K562 (cell line): Measurements from ENCODE around the gene TAF5L. TPM values are rescaled to one million over a fixed set of nuclear protein-coding genes. Genes with fewer than 3 reads are reported as not detected.
"Not testable (repeated sequence)": the region's sequence is repeated elsewhere in the genome, so short reads cannot be mapped to it uniquely, and the experiment has no call there.

Experiments
- ATAC-seq: fragments of 200-7000 bp; cut with Tn5 transposase; 3 replicates; pipeline ENCODE4 v1.9.1; 2020; ENCODE audit warnings: moderate library complexity
- BruUV-seq: library from RNA; stranded (reverse); fragments of 400-500 nt; replicated peaks from 2 replicates; lab custom pipeline; 2021; lab: Mats Ljungman, UMichigan
- CTCF ChIA-PET: fragments of 300-600 bp; formaldehyde crosslinking; extraction: SDS; loops from one replicate; lab custom pipeline; 2021; ENCODE audit warnings: low intra/inter-chr PET ratio; lab: Yijun Ruan, JAX
- POLR2A ChIA-PET: fragments of 300-600, 350-650 bp; sonication (Branson Sonifier 250); formaldehyde crosslinking; extraction: SDS; loops from one replicate; lab custom pipeline; 2021; ENCODE audit warnings: antibody characterized with exemption, inconsistent platforms; lab: Yijun Ruan, JAX
- DNase-seq, 4 experiments: peaks; one replicate each; pipeline versions ENCODE4 v3.0.0 to v3.0.0-alpha.2; 2011 to 2018; ENCODE audit warnings: low spot score in 3 of 4, mixed read lengths in 3 of 4; ENCODE audit errors: extremely low read depth in 1 of 4
- FAIRE-seq: peaks from 2 replicates; lab custom pipeline; 2011; peaks lifted over from hg19 to GRCh38; lab: Jason Lieb, UNC
- H2AFZ ChIP-seq: 2 replicates; pipeline ENCODE4 v1.6.0; 2011; ENCODE audit warnings: low read depth, low read length, control low read depth, inconsistent platforms
- H3K27ac ChIP-seq: fragments of 200-600 bp; 3 replicates; pipeline ENCODE4 v1.8.0; 2011; ENCODE audit warnings: low read depth, mild to moderate bottlenecking, control low read depth, inconsistent platforms, low read length, moderate library complexity, mixed read lengths; ENCODE audit errors: extremely low read depth
- H3K27me3 ChIP-seq, 2 experiments: fragments of 300-600 bp in 1 of 2; 2 replicates in 1 of 2; 3 replicates in 1 of 2; pipeline versions ENCODE4 v1.6.0 to v1.8.0; 2011; ENCODE audit warnings: inconsistent platforms in 2 of 2, low read length in 2 of 2, mild to moderate bottlenecking in 1 of 2, mixed read lengths in 1 of 2, moderate library complexity in 1 of 2; ENCODE audit not compliant: control insufficient read depth in 2 of 2, insufficient read depth in 2 of 2
- H3K36me3 ChIP-seq: fragments of 300-600 bp; 3 replicates; pipeline ENCODE4 v1.8.0; 2011; ENCODE audit warnings: mild to moderate bottlenecking, low read length, inconsistent platforms; ENCODE audit not compliant: control insufficient read depth, insufficient read depth
- H3K4me1 ChIP-seq, 2 experiments: fragments of 200-600 bp in 1 of 2; replicated peaks in 1 of 2; 2 replicates in 1 of 2; 3 replicates in 1 of 2; pipeline versions ENCODE4 v1.5.1 to v1.8.0; 2011; ENCODE audit warnings: inconsistent platforms in 2 of 2, low read length in 2 of 2, mild to moderate bottlenecking in 1 of 2, mixed read lengths in 1 of 2, moderate library complexity in 1 of 2; ENCODE audit not compliant: control insufficient read depth in 2 of 2, insufficient read depth in 2 of 2
- H3K4me2 ChIP-seq: 2 replicates; pipeline ENCODE4 v1.6.1; 2011; ENCODE audit warnings: low read length, control low read depth, inconsistent platforms, mixed read lengths; ENCODE audit not compliant: insufficient read depth
- H3K4me3 ChIP-seq: fragments of 200-600 bp; sonication (generic), shearing (Covaris generic); 2 replicates; pipeline ENCODE4 v1.5.1; 2016; ENCODE audit warnings: control low read depth, inconsistent platforms
- H3K79me2 ChIP-seq: fragments of 200-600 bp; 3 replicates; pipeline ENCODE4 v1.8.0; 2011; ENCODE audit warnings: low read length, inconsistent platforms; ENCODE audit not compliant: control insufficient read depth, insufficient read depth
- H3K9ac ChIP-seq, 2 experiments: 2 replicates each; pipeline versions ENCODE4 v1.6.0 to v1.6.1; 2011; ENCODE audit warnings: low read depth in 2 of 2, low read length in 2 of 2, control low read depth in 1 of 2, inconsistent platforms in 1 of 2, mild to moderate bottlenecking in 1 of 2, mixed read lengths in 1 of 2; ENCODE audit not compliant: insufficient read depth in 1 of 2
- H3K9me1 ChIP-seq: one replicate; pipeline ENCODE4 v1.6.0; 2011; ENCODE audit warnings: inconsistent platforms, mild to moderate bottlenecking, low read length, moderate library complexity; ENCODE audit not compliant: control insufficient read depth, insufficient read depth
- H3K9me3 ChIP-seq: replicated peaks from 2 replicates; pipeline ENCODE4 v1.5.1; 2011; ENCODE audit warnings: low read depth, low read length, inconsistent platforms; ENCODE audit not compliant: control insufficient read depth, insufficient read depth
- H4K20me1 ChIP-seq: replicated peaks from 2 replicates; pipeline ENCODE4 v1.6.1; 2011; ENCODE audit warnings: low read length, inconsistent platforms, mixed read lengths; ENCODE audit not compliant: control insufficient read depth, insufficient read depth
- FOS ChIP-seq: IDR thresholded peaks from 3 replicates; pipeline ENCODE4 v1.6.1; 2011; ENCODE audit not compliant: insufficient read length; ENCODE audit errors: extremely low read depth
- NFE2 ChIP-seq: IDR thresholded peaks from 2 replicates; pipeline ENCODE4 v1.6.1; 2014; ENCODE audit warnings: antibody characterized with exemption, low read depth
- RAD21 ChIP-seq, 2 experiments: fragments of 250-450 bp in 1 of 2; fragments of 450-650 bp in 1 of 2; sonication (Bioruptor Pico) in 1 of 2; formaldehyde crosslinking in 1 of 2; IDR thresholded peaks in 1 of 2; conservative IDR thresholded peaks in 1 of 2; 2 replicates each; pipeline versions ENCODE4 v1.4.0 to v1.8.0; 2020 to 2022; ENCODE audit warnings: mild to moderate bottlenecking in 2 of 2, moderate library complexity in 1 of 2
- SIN3A ChIP-seq, 2 experiments: fragments of 150-350 bp in 1 of 2; IDR thresholded peaks; 2 replicates each; pipeline ENCODE4 v1.6.1; 2011 to 2016; ENCODE audit warnings: borderline replicate concordance in 2 of 2, low read depth in 2 of 2, low read length in 2 of 2, mild to moderate bottlenecking in 2 of 2, moderate library complexity in 2 of 2; ENCODE audit not compliant: control insufficient read depth in 1 of 2
- ZBTB40 ChIP-seq, 2 experiments: fragments of 450-650 bp in 1 of 2; sonication (generic) in 1 of 2; formaldehyde crosslinking in 1 of 2; IDR thresholded peaks; 2 replicates each; pipeline versions ENCODE4 v1.7.1 to v1.9.0; 2016 to 2022; ENCODE audit warnings: inconsistent platforms in 1 of 2, mild to moderate bottlenecking in 1 of 2, missing genetic modification reagents in 1 of 2
- WGBS: fragments of 100-300 bp; shearing (Covaris generic); methylation state at CpG from one replicate; pipeline ENCODE4 v1.1.6; 2016; ENCODE audit warnings: low coverage, mixed read lengths; ENCODE audit not compliant: insufficient coverage; ENCODE audit errors: missing lambda C conversion rate; 5-methylcytosine and 5-hydroxymethylcytosine counted together
- in situ Hi-C: fragments of 300-500 bp; cut with MboI; formaldehyde crosslinking; loops from 4 replicates; pipeline ENCODE4 v1.15.0; 2018; ENCODE audit warnings: inconsistent platforms, mixed read lengths
- intact Hi-C: fragments of 100-400 bp; cut with micrococcal nuclease; formaldehyde crosslinking; loops from 2 replicates; pipeline ENCODE4 v1.14.2; 2022
- polyA plus RNA-seq, 8 experiments: library from polyadenylated mRNA; depleted of rRNA in 4 of 8; stranded (reverse) in 5 of 8; unstranded in 3 of 8; fragments of >200 nt; fragmentation: Nextera tagmentation in 2 of 8; fragmentation: Illumina TruSeq in 1 of 8; extraction: Ambion mirVana in 2 of 8; extraction: Trizol in 1 of 8; gene quantifications; 2 replicates each; pipeline versions ENCODE4 v1.2.1 to v1.2.3, GENCODE V29; 2011 to 2014; ENCODE audit warnings: inconsistent platforms in 1 of 8, missing spikeins in 1 of 8
- total RNA-seq, 7 experiments: library from RNA; depleted of rRNA in 6 of 7; stranded (reverse); fragments of >200 nt in 6 of 7; fragmentation: Illumina TruSeq in 2 of 7; extraction: Trizol in 2 of 7; gene quantifications; 2 replicates each; pipeline versions ENCODE4 v1.2.1 to v1.2.3, GENCODE V29; 2011 to 2021; ENCODE audit warnings: low replicate concordance in 1 of 7

TAF5L gene
- total and polyA plus RNA-seq, 9 of the 15 experiments (the other 6 are each of a cell fraction or from before 2014, with no cell fraction given) = 2.2 to 34.2 (median 23.3) TPM

DNA sequence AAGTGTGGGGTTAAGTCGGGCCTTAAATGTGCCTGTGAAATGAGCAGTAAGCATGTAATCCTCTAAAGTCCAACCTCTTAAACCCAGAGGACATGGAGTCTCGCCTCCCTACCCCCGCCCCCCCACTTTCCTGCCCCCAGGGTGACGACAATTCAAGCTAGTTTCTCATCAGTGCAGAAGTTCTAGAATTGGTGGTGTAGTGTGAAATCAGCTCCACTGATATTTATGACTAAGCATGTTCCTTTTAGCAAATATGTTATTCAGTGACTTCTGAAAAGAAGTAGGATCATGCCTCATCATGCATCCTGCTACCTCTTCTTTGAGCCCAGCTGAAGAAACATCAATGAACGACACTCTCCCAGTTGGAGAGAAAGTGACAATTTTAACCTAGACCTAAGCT, 64.8 kb downstream of the TAF5L start:
- intact Hi-C loops (no loop called here), in situ Hi-C loops (no loop called here)
- no peaks in the 10 kb centered on the region for H3K9me1 ChIP-seq
- no peak overlapping the region for H3K9ac ChIP-seq
- 0 out of 3 replicates have a peak, but pooled peaks cover 3% of the 10 kb centered on the region for H3K36me3 ChIP-seq
- no peak for ATAC-seq
- ChIA-PET CTCF (no interaction called here), POLR2A (interaction anchor here (1.0 to 1.5 kb wide), 2 partner anchors 21 to 64 kb away, joined by 3 to 5 read pairs; no protein-coding TSS in a partner anchor)
- H4K20me1 ChIP-seq = no peaks in the 10 kb centered on the region
- no TSS peak for BruUV-seq
- H3K27ac ChIP-seq = no peak overlapping the region
- no peaks in the 10 kb centered on the region; a peak in 1 of 5 replicates for H3K27me3 ChIP-seq
- no peaks in the 10 kb centered on the region for H3K9me3 ChIP-seq
- FAIRE-seq = no peak
- no peak overlapping the region for H3K4me2 ChIP-seq
- WGBS = 59% methylated on average over 5 of the region's 5 CpGs
- no peak for TF ChIP-seq SIN3A (IDR thresholded peaks at IDR 0.05; ENCODE audit: borderline replicate concordance in 2 of 2, control insufficient read depth in 1 of 2, low read depth in 2 of 2, low read length in 2 of 2)
- TF ChIP-seq NFE2 = peak; percentile 11; the same call in 1 of the 2 replicates
- no peak for TF ChIP-seq RAD21 (CRISPR knock-in tag; conservative IDR thresholded peaks at IDR 0.05 in 1 of 2, IDR thresholded peaks at IDR 0.05 in 1 of 2)
- TF ChIP-seq FOS = no peak
- no peak for DNase-seq
- H3K79me2 ChIP-seq = peaks cover 23% of the 10 kb centered on the region
- peaks cover 14 to 23% of the 10 kb centered on the region in 2 experiments; a peak in 4 of 5 replicates for H3K4me1 ChIP-seq
- no peak overlapping the region for H2AFZ ChIP-seq
- H3K4me3 ChIP-seq = no peak overlapping the region

DNA sequence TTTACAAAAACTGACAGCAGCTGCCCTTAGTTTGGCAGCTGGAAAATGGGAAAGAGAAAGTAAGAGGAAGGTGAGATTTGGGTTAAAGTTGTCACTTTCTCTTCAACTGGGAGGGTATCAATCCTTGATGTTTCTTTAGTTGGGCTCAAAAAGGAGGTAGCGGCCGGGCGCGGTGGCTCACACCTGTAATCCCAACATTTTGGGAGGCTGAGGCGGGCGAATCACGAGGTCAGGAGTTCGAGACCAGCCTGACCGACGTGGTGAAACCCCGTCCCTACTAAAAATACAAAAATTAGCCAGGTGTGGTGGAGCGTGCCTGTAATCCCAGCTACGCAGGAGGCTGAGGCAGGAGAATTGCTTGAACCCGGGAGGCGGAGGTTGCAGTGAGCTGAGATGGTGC, 65.8 kb downstream of the TAF5L start:
- DNase-seq; in situ Hi-C loops; TF ChIP-seq ZBTB40 (CRISPR knock-in tag; IDR thresholded peaks at IDR 0.05): not testable (repeated sequence)
- 0 out of 2 replicates have a peak, but pooled peaks have one; percentile 28 for TF ChIP-seq ZBTB40 (IDR thresholded peaks at IDR 0.05)

More for the DNA sequence above, 65.8 kb downstream of the TAF5L start:
- H4K20me1 ChIP-seq, H3K27ac ChIP-seq, H3K27me3 ChIP-seq, H3K9me3 ChIP-seq, CTCF ChIA-PET, H3K36me3 ChIP-seq, H3K4me2 ChIP-seq, H3K4me3 ChIP-seq, FAIRE-seq, H2AFZ ChIP-seq, H3K9me1 ChIP-seq, BruUV-seq, ATAC-seq, intact Hi-C loops, H3K9ac ChIP-seq: not testable (repeated sequence)
- peaks cover 14 to 30% of the 10 kb centered on the region in 2 experiments; a peak in 4 of 5 replicates for H3K4me1 ChIP-seq
- H3K79me2 ChIP-seq = peaks cover 33% of the 10 kb centered on the region
- WGBS = 98% methylated on average over 15 of the region's 15 CpGs
- POLR2A ChIA-PET = interaction anchor here (0.7 kb wide), 1 partner anchor 186 kb away, joined by 3 read pairs; no protein-coding TSS in a partner anchor
